Smooth muscle cell (in vitro differentiated cells): Measurements from ENCODE around the gene GPR152. TPM values are rescaled to one million over a fixed set of nuclear protein-coding genes. Genes with fewer than 3 reads are reported as not detected.

ENCODE experiments used
- DNase-seq: peaks from one replicate; lab custom pipeline; 2025; ENCODE audit not compliant: unreplicated experiment; lab: John Stamatoyannopoulos, UW
- H2AFZ ChIP-seq: fragments of 200-600 bp; sonication (generic); 2 replicates; pipeline ENCODE4 v1.6.0; 2016; ENCODE audit warnings: antibody characterized with exemption, low read depth, mild to moderate bottlenecking
- H3F3A ChIP-seq: fragments of 200-600 bp; sonication (generic); 2 replicates; pipeline ENCODE4 v1.6.0; 2017; ENCODE audit warnings: antibody characterized with exemption, low read depth
- H3K27ac ChIP-seq: fragments of 200-600 bp; sonication (generic); 2 replicates; pipeline ENCODE4 v1.5.1; 2016; ENCODE audit warnings: low read depth, mild to moderate bottlenecking
- H3K27me3 ChIP-seq: fragments of 200-600 bp; sonication (generic); 2 replicates; pipeline ENCODE4 v1.6.1; 2016; ENCODE audit warnings: low read depth, mild to moderate bottlenecking
- H3K36me3 ChIP-seq: fragments of 200-600 bp; sonication (generic); 2 replicates; pipeline ENCODE4 v1.5.1; 2016; ENCODE audit warnings: low read depth
- H3K4me1 ChIP-seq: fragments of 200-600 bp; sonication (generic); 2 replicates; pipeline ENCODE4 v1.5.1; 2016; ENCODE audit warnings: low read depth
- H3K4me2 ChIP-seq: fragments of 200-600 bp; sonication (generic); 2 replicates; pipeline ENCODE4 v1.6.0; 2016; ENCODE audit warnings: mild to moderate bottlenecking
- H3K4me3 ChIP-seq: fragments of 200-600 bp; sonication (generic); 2 replicates; pipeline ENCODE4 v1.5.1; 2016; ENCODE audit warnings: mild to moderate bottlenecking
- H3K79me2 ChIP-seq: fragments of 200-600 bp; sonication (generic); 2 replicates; pipeline ENCODE4 v1.6.0; 2016; ENCODE audit warnings: low read depth, mild to moderate bottlenecking
- H3K9ac ChIP-seq: fragments of 200-600 bp; sonication (generic); 2 replicates; pipeline ENCODE4 v1.6.0; 2016; ENCODE audit warnings: low read depth
- H3K9me3 ChIP-seq: fragments of 200-600 bp; sonication (generic); replicated peaks from 2 replicates; pipeline ENCODE4 v1.5.1; 2016; ENCODE audit warnings: low read depth
- H4K20me1 ChIP-seq: fragments of 200-600 bp; sonication (generic); 2 replicates; pipeline ENCODE4 v1.6.0; 2016; ENCODE audit warnings: low read depth
- WGBS: methylation state at CpG from one replicate; pipeline ENCODE4 v1.1.7; 2016; ENCODE audit warnings: low lambda C conversion rate; 5-methylcytosine and 5-hydroxymethylcytosine counted together
- polyA plus RNA-seq: library from polyadenylated mRNA; unstranded; fragments of >200 nt; fragmentation: Nextera tagmentation; extraction: Ambion mirVana; gene quantifications from 2 replicates; pipeline ENCODE4 v1.2.1, GENCODE V29; 2016
- total RNA-seq: library from RNA; depleted of rRNA; stranded (reverse); fragments of >200 nt; gene quantifications from 2 replicates; pipeline ENCODE4 v1.2.3, GENCODE V29; 2014
- TF ChIP-seq, protein P1 (sequence below): fragments of 200-600 bp; sonication (generic); IDR thresholded peaks from 2 replicates; pipeline ENCODE4 v1.5.1; 2017; ENCODE audit warnings: borderline replicate concordance, mild to moderate bottlenecking, antibody characterized with exemption; ENCODE audit not compliant: insufficient read depth, poor library complexity, severe bottlenecking

The GPR152 gene
- total and polyA plus RNA-seq, 2 experiments from 2014 or later, result 0.27 TPM; not detected in 1

GRCh38 chr11:67422891-67423290, 29.6 kb downstream of the GPR152 start:
- Histone ChIP-seq H3K27ac (no peak overlapping the region), H3K79me2 (no peaks in the 10 kb centered on the region), H3K9ac (no peak overlapping the region), H3K27me3 (no peaks in the 10 kb centered on the region), H3K4me3 (no peak overlapping the region), H3K9me3 (no peaks in the 10 kb centered on the region), H3K36me3 (no peaks in the 10 kb centered on the region), H3F3A (no peaks in the 10 kb centered on the region), H4K20me1 (no peaks in the 10 kb centered on the region), H3K4me1 (peaks cover 5% of the 10 kb centered on the region), H2AFZ (no peak overlapping the region), H3K4me2 (no peak overlapping the region)
- TF ChIP-seq, protein P1, sequence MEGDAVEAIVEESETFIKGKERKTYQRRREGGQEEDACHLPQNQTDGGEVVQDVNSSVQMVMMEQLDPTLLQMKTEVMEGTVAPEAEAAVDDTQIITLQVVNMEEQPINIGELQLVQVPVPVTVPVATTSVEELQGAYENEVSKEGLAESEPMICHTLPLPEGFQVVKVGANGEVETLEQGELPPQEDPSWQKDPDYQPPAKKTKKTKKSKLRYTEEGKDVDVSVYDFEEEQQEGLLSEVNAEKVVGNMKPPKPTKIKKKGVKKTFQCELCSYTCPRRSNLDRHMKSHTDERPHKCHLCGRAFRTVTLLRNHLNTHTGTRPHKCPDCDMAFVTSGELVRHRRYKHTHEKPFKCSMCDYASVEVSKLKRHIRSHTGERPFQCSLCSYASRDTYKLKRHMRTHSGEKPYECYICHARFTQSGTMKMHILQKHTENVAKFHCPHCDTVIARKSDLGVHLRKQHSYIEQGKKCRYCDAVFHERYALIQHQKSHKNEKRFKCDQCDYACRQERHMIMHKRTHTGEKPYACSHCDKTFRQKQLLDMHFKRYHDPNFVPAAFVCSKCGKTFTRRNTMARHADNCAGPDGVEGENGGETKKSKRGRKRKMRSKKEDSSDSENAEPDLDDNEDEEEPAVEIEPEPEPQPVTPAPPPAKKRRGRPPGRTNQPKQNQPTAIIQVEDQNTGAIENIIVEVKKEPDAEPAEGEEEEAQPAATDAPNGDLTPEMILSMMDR, result no peak
- no peak for DNase-seq
- 69% methylated on average over 6 of the region's 6 CpGs for whole genome bisulfite sequencing

- no peaks in the 10 kb centered on the region for H4K20me1 ChIP-seq
- H3F3A ChIP-seq, result no peaks in the 10 kb centered on the region
- peaks cover 5% of the 10 kb centered on the region for H3K4me1 ChIP-seq
- no peaks in the 10 kb centered on the region for H3K27me3 ChIP-seq
- no peak for DNase-seq
- H3K4me2 ChIP-seq, result peak overlapping the region; percentile 94
- H3K36me3 ChIP-seq, result no peaks in the 10 kb centered on the region
- 77% methylated on average over 22 of the region's 22 CpGs for WGBS
- no peak overlapping the region for H3K9ac ChIP-seq
- H2AFZ ChIP-seq, result no peak overlapping the region
- peak overlapping the region; percentile 59 for H3K4me3 ChIP-seq
- TF ChIP-seq, protein P1, result no peak
- no peaks in the 10 kb centered on the region for H3K9me3 ChIP-seq
- H3K79me2 ChIP-seq, result no peaks in the 10 kb centered on the region
- no peak overlapping the region for H3K27ac ChIP-seq
Observed at GRCh38 chr11:67421430-67422031, 31.0 kb downstream of the GPR152 start.

DNA sequence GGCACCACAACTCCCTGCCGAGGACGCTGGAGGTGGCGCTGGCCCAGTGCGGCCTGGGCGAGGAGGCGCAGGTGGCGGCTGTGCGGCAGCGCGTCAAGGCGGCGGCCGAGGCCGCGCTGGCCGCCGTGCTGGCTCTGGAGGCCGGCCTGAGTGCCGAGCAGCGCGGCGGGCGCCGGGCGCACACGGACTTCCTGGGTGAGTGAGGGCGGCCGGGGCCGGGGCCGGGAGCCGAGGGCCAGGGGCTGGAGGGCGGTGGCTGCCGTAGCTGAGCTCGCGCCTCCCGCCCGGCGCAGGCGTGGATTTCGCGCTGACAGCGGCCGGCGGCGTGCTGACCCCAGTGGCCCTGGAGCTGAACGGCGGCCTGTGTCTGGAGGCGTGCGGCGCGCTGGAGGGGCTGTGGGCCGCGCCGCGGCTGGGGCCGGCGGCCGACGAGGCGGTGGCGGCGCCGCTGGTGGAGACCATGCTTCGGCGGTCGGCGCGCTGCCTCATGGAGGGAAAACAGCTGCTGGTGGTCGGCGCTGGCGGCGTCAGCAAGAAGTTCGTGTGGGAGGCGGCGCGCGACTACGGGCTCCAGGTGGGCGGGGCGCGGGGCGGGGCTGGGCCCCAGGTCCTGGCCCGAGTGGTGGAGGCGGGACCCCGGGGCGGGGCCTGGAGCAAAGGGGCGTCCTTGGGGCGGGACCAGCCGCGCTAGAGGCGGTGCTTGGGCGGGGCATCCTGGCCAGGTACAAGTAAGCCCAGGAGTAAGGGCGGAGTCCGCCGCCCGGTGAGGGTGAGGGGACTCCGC, 31.7 kb downstream of the GPR152 start:
- peak overlapping the region; percentile 94 for H3K4me2 ChIP-seq
- no peaks in the 10 kb centered on the region for H4K20me1 ChIP-seq
- peak overlapping the region; percentile 47 for H3K9ac ChIP-seq
- H2AFZ ChIP-seq, result peak overlapping the region; percentile 54
- peak; percentile 87 for DNase-seq
- no peaks in the 10 kb centered on the region for H3F3A ChIP-seq
- H3K4me1 ChIP-seq, result peaks cover 5% of the 10 kb centered on the region
- WGBS, result 1% methylated on average over 57 of the region's 97 CpGs
- H3K36me3 ChIP-seq, result no peaks in the 10 kb centered on the region
- TF ChIP-seq, protein P1, result no peak
- H3K27ac ChIP-seq, result peak overlapping the region; percentile 28
- H3K79me2 ChIP-seq, result no peaks in the 10 kb centered on the region
- no peaks in the 10 kb centered on the region for H3K27me3 ChIP-seq
- peak overlapping the region; percentile 59 for H3K4me3 ChIP-seq
- H3K9me3 ChIP-seq, result no peaks in the 10 kb centered on the region
